Left cardiac atrium (tissue), 4 donors: ENCODE results near the gene SORBS2. TPM values are rescaled to one million over a fixed set of nuclear protein-coding genes. Genes with fewer than 3 reads are reported as not detected.
"Not testable (repeated sequence)": the region's sequence is repeated elsewhere in the genome, so short reads cannot be mapped to it uniquely, and the experiment has no call there.

Experiments used
- ATAC-seq, 2 donors: fragments of 200-7000 bp; cut with Tn5 transposase; one replicate each; pipeline ENCODE4 v1.9.1; 2020; ENCODE audit warnings: mild to moderate bottlenecking in 2 of 2, moderate library complexity in 2 of 2
- DNase-seq: peaks from one replicate; pipeline ENCODE4 v3.0.0-alpha.2; 2020
- intact Hi-C, 2 donors: fragments of 100-400 bp; cut with DNase I; formaldehyde crosslinking; loops; one replicate each; pipeline versions ENCODE4 v1.14.1 to v1.15.1; 2022 to 2023
- total RNA-seq, 2 donors: library from RNA; stranded (reverse); fragmentation: NEBNext Ultra II Directional; extraction: Animal tissue kit (Norgen Biotek cat#: 25700); gene quantifications; one replicate each; pipeline ENCODE4 v1.2.1, GENCODE V29; 2021
- donor health status: DM: no; HTN: yes; CAD: no.
- donor health status: DM: no; HTN: yes; CAD: no; lungs with severe emphysema.
- donor health status: DM: yes; HTN: yes; CAD: no.
- donor health status: Dilated cardiomyopathy.

Gene SORBS2
- total RNA-seq, 2 donors from 2014 or later, result 439 to 535 TPM

GRCh38 chr4:185573651-185574199 is 238.3 kb downstream of the SORBS2 start:
- ATAC-seq (peak; percentile 85 to 87), DNase-seq (peak; percentile 72)
- intact Hi-C loops, result no loop called here

- intact Hi-C loops, result no loop called here
- ATAC-seq (no peak), DNase-seq (no peak)
These were observed 241.3 kb downstream of the SORBS2 start for GRCh38 chr4:185570727-185571126.

DNA sequence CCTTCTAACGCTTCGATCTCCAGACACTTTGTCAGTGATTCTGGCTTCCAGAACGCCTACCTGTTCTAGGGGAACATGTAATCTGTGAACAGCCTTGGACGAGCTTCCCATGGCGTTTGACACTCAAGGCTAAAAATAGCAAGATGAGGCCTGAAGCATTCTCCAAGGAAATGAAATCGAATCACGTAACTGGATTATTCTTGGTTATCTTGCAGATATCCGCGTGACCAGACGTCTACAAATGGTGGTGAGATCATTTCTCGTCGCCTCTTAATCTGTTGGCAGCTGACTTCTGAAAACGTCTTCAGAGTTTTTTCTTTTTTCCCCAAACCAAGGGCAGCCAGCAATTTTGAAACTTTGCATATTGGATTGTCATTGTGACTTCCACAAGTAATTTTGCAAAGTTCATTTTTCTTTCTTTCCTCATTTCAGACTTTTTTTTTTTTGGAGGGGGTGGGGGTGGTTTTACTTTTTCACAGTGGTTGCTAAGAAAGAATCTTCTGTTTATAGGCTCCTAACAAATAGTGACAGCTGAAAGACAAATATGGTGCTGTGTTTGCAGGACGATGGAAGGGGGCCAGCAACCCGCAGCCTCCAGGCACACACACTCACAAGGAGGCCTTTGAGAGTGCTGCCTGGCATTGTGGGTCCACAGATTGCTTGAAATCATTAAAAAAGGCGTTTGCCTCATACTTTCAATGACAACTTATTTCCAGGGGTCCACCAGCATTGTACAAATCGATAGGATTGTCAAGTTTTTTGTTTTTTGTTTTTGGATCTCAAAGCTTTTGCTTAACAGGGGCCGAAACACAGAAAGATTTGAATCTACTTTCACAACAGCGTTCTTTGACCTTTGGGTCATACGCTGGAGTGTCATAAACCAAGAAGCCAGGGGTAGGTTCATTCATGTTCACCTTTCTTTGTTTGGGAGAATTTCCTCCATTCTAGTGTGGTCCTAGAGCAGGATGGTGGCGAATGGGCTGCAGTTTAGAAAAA is 244.3 kb downstream of the SORBS2 start:
- ATAC-seq (peak; percentile 77 to 85), DNase-seq (peak; percentile 79)
- intact Hi-C loops, result loop anchor here in 1 of 2 donors (2.0 kb wide), 1 partner anchor 33 kb away; the partner anchor contains the start of gene PDLIM3

- ATAC-seq (peak; percentile 74 to 87), DNase-seq (peak; percentile 61)
- intact Hi-C loops, result loop anchor here in 1 of 2 donors (2.0 kb wide), 1 partner anchor 32 kb away; the partner anchor contains the start of gene PDLIM3
These were observed 245.0 kb downstream of the SORBS2 start for GRCh38 chr4:185566972-185567371.

DNA sequence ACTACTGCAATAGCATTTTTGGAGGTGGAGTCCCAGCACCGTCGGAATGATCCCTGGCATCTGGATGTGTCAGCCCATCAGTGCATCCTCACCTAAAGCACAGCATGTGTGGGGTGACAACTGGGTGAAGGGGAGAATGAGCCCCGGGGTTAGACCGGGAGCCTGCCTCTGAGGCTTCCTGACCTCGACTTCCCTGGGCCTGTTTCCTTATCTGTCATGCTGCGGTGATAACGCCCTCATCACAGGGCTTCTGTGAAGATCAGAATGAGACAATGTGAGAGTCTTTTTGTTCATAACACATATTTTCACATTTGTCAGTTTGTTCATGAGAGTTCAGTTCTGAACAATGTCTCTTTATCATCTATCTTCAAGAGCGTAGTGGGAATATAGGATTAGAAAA is 245.6 kb downstream of the SORBS2 start:
- ATAC-seq, result peak in 1 of 2 donors; percentile 47
- intact Hi-C loops, result loop anchor here in 1 of 2 donors (2.0 kb wide), 1 partner anchor 32 kb away; the partner anchor contains the start of gene PDLIM3
- peak; percentile 49 for DNase-seq

GRCh38 chr4:185565696-185566095 is 246.3 kb downstream of the SORBS2 start:
- intact Hi-C loops, result loop anchor here in 1 of 2 donors (2.0 kb wide), 1 partner anchor 31 kb away; the partner anchor contains the start of gene PDLIM3
- DNase-seq (no peak), ATAC-seq (no peak)

- no peak for ATAC-seq
- no peak for DNase-seq
- intact Hi-C loops, result no loop called here
These were observed 247.6 kb downstream of the SORBS2 start for GRCh38 chr4:185564349-185564748.

DNA sequence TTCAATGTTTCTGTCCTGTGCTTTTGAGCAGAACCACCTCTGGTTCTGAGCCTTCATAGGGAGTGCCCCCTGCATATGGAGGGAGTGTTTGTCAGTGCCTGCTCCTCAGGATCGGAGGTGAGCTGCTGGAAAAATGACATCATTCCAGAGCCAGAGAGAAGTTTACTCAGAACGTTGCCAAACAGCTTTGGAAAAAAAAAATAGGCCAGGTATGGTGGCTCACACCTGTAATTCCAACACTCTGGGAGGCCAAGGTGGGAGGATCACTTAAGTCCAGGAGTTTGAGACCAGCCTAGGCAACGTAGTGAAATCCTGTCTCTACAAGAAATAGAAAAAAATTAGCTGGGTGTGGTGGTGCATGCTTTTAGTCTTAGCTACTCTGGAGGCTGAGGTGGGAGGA is 249.5 kb downstream of the SORBS2 start:
- DNase-seq, result no peak
- ATAC-seq, result no peak
- intact Hi-C loops, result no loop called here

- intact Hi-C loops, result no loop called here
- DNase-seq, result no peak
These were observed 251.7 kb downstream of the SORBS2 start for GRCh38 chr4:185560316-185560715.

GRCh38 chr4:185559915-185560281 is 252.1 kb downstream of the SORBS2 start:
- ATAC-seq (peak in 1 of 2 donors; percentile 96), DNase-seq (peak; percentile 42)
- intact Hi-C loops, result no loop called here

More at GRCh38 chr4:185560316-185560715, 251.7 kb downstream of the SORBS2 start:
- ATAC-seq, result peak in 1 of 2 donors; percentile 32

- ATAC-seq, result peak in 1 of 2 donors; percentile 31
- DNase-seq, intact Hi-C loops: not testable (repeated sequence)
These were observed 252.6 kb downstream of the SORBS2 start for GRCh38 chr4:185559251-185559914.

GRCh38 chr4:185554365-185555126 is 257.4 kb downstream of the SORBS2 start:
- ATAC-seq, result peak; percentile 61 to 73
- no peak for DNase-seq
- intact Hi-C loops, result no loop called here

- no peak for DNase-seq
- no peak for ATAC-seq
- intact Hi-C loops, result no loop called here
These were observed 259.7 kb downstream of the SORBS2 start for GRCh38 chr4:185552254-185552653.

DNA sequence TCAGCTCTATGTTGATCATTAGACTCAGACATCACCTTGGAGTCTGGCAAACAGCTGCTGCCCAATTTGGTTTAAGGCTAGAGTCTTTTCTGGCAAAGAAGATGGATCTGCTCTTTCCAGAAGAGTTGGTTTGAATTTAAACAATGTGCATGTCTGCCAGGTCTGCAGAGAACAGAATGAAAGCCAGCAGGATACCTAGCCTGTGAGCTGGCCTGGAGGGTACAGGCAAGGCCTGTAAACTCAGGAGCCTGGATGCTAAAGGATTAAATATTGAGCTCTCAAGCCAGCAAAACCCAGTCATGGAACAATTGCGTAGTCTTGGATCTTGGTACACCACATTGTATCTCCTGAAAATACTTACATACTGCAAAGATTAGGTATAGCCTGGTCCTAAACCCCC is 261.1 kb downstream of the SORBS2 start:
- no peak for ATAC-seq
- intact Hi-C loops, result no loop called here
- DNase-seq, result no peak

- ATAC-seq, result no peak
- intact Hi-C loops, result no loop called here
- no peak for DNase-seq
These were observed 262.8 kb downstream of the SORBS2 start for GRCh38 chr4:185549095-185549639.

DNA sequence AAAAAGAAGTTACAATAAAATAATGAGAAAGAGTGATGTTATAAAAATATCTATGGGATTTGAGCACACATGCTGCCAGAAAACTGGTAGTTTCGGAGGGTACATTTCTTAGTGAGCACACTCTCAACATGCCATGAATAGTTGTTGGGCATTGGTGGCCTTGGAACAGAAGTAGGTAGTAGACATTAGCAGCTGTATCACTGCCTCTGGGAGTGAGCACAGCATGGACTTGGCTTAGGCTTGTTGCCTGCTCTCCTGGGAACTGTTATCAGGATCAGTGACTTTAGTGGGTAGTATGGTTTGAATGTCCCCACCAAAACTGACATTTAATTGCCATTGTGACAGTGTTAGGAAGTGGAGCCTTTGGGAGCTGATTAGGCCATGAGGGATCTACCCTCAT is 263.4 kb downstream of the SORBS2 start:
- intact Hi-C loops, result no loop called here
- ATAC-seq (no peak), DNase-seq (no peak)

DNA sequence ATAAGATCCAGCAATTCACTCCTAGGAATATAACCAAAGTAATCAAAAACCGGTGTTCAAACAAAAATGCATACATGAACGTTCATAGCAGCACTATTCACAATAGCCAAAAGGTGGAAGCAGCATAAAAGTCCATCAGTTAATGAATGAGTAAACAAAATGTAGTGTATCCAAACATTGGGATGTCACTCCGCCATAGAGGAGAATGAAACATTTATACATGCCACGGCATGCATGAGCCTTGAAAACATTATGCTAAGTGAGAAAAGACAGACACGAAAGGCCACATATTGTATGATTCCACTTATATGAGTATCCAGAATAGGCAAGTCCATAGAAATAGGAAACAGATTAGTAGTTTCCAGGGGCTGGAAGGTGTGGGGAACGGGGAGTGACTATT is 265.7 kb downstream of the SORBS2 start:
- intact Hi-C loops, result no loop called here
- ATAC-seq (no peak), DNase-seq (no peak)

DNA sequence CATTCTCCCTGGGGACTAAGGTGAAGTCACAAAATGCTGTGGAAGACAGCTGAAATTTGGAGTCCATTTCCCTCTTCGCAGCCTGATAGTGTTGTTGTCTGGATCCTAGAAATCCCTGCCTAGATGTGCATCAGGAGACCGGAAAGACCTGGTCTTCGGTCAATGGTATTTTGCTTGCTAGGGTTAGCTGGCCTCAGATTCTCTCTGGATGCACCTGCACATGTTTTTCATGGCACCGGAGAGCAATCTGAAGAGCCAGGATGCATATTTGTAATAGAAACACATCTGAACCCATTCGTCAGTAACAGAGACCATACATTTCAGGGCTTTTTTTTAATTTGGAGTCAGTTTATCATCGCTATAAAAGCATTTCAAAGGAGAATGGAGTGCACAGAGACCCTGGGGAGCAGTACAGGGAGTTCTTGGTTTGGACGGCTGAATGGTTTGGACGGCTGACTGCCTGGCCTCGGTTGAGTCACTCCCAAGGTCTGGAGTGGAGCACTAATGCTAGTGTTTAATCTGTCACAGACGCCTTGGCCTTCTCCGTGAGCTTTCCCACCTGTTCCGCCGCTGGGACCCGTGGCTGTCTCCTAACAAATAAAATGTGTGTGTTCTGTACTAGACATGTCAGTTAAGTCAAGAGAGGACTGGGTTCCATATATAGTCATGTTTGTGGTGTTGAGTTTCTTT is 269.2 kb downstream of the SORBS2 start:
- intact Hi-C loops, result no loop called here
- ATAC-seq, result peak; percentile 85 to 94

More for the DNA sequence above, 269.2 kb downstream of the SORBS2 start:
- DNase-seq, result peak; percentile 72
